GM12892 (cell line): ENCODE measurements around the gene NTRK1.

Experiments used
- POLR2A ChIP-seq: IDR thresholded peaks from 2 replicates; pipeline ENCODE4 v1.6.1; 2011; ENCODE audit warnings: low read depth, low read length, control low read depth
- TAF1 ChIP-seq: IDR thresholded peaks from 2 replicates; pipeline ENCODE4 v1.6.1; 2011; ENCODE audit warnings: low read depth, mild to moderate bottlenecking, control low read depth, low read length, borderline replicate concordance

DNA sequence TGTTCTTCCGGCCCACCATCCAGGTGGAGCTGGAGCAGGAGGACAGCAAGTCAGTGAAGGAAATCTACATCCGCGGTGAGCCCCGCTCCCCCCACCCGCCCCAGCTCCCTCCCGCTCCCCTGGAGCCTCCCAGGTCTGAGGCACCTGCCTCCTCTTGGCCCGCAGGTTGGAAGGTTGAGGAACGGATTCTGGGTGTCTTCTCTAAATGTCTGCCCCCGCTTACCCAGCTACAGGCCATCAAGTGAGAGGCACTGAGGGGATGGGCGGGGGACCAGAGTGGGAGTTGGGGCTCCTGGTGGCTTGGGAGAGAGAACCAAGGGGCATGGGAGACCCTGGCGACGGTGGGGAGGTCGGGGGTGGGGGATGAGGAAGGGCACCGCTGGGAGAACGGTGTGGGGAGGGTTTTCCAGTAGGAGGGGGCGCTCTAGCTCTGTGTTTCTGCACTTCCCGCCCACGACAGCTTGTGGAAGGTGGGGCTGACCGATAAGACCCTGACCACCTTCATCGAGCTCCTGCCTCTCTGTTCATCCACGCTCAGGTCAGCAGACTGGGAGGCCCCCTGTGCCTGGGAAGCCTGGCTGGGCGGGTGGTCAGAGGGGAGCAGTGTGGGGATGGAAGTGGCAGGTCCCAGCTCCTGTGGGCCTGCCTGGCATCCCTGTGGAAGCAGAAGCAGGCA is 64.0 kb downstream of the NTRK1 start:
- no peak for TF ChIP-seq POLR2A
- no peak for TF ChIP-seq TAF1
